GM18907 (cell line): ENCODE data around the gene MAP4K5.

ENCODE experiments used
- ATAC-seq: cut with Tn5 transposase; IDR thresholded peaks from one replicate; pipeline ENCODE4 v1.9.1; 2021; ENCODE audit warnings: mild to moderate bottlenecking, moderate library complexity; ENCODE audit not compliant: unreplicated experiment

Gene MAP4K5

DNA sequence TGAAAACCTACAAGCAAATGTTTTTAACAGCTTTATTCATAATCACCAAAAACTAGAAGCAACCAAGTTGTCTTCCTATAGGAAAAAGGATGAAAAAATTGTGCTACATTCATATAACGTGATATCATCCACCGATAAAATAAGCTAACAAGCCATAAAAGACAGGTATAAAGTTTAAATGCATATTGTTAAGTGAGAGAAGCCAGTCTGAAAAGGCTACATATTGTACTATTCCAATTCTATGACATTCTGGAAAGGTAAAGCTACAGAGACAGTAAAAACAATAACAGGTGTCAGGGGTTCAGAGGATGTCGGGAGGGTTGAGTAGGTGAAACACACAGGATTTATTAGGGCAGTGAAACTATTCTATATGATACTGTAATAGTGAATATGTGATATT, 158.4 kb downstream of the MAP4K5 start:
- ATAC-seq: no peak

DNA sequence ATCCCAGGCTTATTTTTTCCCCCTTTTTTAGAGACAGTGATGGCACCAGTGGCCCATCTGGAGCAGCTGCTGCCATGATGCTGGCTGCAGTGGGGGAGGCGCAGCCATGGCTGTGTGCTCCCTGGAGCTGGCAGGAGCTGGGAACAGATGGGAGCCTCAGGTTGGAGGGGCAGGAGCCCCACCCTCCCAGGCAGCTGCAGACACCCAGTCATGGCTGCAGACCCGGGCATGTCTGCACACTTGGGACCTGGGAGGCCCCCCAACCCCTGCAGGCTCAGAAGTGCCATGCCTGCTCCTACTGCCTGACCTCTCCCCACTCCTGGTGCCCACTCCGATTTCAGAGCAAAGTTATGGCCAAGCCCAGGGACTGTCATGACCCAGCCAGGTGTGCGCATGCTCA, 160.8 kb downstream of the MAP4K5 start:
- ATAC-seq: no peak
